Activated CD4-positive, alpha-beta T cell treated with anti-CD3 and anti-CD28 coated beads, Interleukin-2, Interleukin-4, amounts not matched to agents 100 ng/mL and 50 ng/mL, durations not matched to agents 16 hours and 8 hours (primary cell): ENCODE data around the gene CUX1.
"Not testable (repeated sequence)": the region's sequence is repeated elsewhere in the genome, so short reads cannot be mapped to it uniquely, and the experiment has no call there.

Source experiments
- DNase-seq: peaks from one replicate; pipeline ENCODE4 v3.0.0-alpha.2; 2020; ENCODE audit warnings: low spot score

Gene CUX1

DNA sequence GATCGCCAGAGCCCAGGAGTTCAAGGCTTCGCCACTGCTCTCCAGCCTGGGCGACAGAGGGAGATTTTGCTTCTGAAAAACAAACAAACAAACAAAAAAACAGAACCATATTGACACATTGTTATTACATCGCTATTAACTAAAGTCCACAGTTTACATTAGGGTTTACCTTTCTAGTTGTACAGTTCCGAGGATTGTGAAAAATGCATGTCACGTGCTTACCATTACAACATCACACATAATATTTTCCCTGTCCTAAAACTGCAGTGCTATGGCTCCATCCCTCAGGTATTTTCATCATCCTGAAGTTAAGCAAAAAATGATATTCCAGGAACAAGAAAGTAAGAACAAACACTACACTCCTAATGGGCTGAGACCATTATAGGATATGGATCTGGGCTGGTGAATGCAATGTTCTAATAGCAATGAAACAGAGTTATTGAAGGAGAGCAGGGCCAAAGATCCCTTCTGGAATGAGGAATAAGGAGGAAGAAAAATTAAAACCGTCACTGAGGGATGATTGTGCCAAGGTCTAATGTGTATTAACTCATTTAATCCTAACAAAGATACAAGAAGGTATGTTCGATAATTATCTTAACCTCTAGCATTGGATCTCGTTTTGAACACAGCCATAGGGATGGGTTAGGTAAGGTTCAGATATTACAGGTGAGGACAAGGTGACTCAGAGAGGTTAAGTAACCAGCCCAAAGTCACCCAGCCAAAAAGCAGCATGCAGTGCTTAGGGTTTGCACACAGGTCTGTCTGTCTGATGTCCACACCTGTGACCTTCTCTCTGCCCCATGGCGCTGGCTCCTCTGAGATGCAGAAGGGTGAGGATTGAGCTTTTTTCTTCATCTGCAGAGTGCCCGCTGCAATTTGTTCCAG, 14.0 kb upstream of the CUX1 start:
- no peak for DNase-seq

- DNase-seq: no peak
Measured at GRCh38 chr7:101804088-101804963, 13.1 kb upstream of the CUX1 start.

GRCh38 chr7:101804967-101805366, 12.5 kb upstream of the CUX1 start:
- no peak for DNase-seq

- no peak for DNase-seq
Measured at GRCh38 chr7:101812595-101812994, 4.8 kb upstream of the CUX1 start.

DNA sequence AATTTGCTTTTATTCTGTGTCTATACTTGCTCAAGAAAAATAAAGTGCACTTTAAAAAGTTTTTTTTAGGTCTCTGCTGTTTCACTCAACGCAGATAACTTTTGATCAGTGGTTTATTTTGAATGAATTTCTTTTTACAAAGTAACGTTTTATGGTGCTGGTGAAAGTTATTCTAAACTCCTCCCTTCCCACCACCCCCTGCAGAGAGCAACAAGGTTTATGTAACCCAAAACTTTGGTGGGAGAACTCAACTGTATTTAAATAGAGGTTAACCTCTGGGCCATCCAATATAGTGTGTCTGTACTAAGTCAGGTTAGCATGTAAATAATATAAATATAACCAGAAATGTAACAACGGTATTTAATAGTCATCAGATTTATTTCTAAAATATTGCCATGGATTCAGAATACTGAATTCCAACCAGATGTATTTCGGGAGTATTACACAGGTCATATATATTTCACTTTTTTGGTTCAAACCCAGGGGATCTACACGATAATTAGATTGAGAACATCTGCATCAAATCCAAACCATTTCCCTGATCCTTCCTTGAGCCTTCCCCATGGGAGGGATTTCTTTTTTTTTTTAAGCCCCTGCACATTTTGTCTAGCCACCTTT, 3.9 kb upstream of the CUX1 start:
- no peak for DNase-seq

GRCh38 chr7:101814081-101814990, 3.1 kb upstream of the CUX1 start:
- peak; percentile 44 for DNase-seq

GRCh38 chr7:101814991-101815825, 2.2 kb upstream of the CUX1 start:
- DNase-seq: peak; percentile 37

- DNase-seq: peak; percentile 72
Measured at GRCh38 chr7:101815826-101816594, 1.4 kb upstream of the CUX1 start.

DNA sequence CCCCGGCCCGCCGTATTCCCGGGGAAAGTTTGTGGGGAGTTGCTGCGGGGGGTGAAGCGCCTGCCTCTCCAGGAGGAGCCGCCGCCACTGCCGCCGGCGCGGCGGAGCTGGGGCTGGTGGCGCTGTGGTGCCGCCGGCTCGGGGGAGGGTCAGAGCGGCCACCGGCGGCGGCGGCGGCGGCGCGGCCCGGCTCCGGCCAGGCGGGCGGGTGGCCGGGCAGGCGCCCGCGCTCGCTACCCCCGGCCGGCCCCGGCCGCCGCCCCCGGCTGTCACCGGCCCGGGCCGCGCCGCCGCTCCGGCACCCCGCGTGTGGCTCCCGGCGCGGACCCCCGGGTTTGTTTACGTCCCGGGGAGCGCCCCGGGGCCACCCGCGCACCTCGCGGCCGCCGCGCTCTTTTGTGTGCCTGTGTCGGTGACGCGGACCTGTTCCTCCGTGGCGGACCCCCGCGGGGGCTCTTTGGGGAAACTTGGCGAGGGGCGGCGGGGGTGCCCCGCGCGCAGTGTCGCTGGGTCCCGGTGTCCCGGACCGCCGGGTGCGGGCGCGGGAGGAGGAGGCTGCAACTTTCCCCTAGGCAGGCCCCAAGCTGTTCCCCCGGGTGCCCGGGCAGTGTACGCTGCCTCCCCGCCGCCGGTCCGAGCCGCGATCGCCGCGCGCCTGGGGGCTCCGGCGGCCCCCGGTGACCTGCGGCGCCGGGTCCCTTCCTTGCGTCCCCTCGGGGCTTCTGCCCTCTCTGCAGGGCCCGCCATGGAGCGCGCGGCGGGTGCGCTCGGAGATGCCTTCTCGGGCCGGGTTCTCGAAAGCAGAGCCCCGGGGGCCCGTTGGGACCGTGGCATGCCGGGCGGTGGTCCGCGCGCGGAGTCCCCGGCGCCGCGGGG, 593 bp upstream of the CUX1 start:
- DNase-seq: peak; percentile 11

DNA sequence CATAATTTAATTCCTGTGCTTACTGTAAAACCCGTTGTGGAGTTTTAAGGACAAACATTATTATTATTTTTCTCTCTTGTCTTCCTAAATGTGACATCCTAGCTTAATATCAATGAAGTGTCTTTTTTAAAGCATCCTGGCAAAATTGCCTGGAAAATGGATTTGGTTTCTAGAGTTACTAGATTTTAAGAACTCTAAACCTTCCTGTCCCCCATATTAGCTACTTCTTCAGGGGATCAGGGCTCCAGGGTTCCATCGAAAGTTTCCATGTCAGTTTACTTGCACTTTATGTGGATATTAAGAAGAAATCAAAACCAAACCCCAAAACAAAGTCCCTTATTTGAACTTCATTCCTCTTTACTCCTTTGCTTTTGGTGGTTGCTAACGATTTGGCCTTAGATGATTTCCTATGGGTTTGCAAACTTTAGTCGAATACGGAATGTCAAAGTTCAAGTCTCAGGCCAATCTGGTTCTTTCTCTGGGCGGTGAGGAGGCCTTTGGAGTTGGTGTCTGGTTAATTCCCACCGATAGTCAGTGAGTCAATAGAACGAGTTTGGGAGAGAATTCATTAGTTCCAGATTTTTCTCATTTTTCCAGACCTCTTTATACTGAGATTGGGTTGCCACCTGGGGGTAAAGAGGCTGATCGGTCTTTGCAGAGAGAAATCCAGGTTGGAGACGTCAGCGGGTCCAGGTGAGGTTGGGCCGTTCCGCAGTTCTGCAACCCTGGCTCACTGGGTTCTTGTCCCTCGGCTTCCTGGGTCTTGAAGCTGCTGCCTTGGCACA, 1.1 kb downstream of the CUX1 start:
- no peak for DNase-seq

DNA sequence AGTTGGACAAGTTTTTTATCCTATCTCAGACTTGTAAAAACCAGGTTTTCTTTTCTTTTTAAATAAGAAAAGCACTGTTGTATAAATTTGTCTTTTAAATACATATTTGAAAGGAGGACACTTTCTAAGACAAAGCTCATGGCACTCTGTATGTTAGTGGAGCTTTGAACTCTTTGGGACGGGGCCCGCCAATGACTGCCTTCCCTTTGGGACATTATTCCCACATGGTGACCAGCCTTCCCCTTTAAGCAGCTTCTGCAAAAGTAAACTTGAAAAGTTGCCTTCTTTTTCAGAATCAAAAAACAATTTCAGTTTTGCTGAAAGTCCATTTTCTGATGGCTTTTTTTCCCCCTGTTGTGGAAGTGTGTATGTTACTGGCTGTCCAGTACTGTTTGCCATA, 1.8 kb downstream of the CUX1 start:
- DNase-seq: no peak

GRCh38 chr7:101819913-101820522, 2.6 kb downstream of the CUX1 start:
- DNase-seq: no peak

DNA sequence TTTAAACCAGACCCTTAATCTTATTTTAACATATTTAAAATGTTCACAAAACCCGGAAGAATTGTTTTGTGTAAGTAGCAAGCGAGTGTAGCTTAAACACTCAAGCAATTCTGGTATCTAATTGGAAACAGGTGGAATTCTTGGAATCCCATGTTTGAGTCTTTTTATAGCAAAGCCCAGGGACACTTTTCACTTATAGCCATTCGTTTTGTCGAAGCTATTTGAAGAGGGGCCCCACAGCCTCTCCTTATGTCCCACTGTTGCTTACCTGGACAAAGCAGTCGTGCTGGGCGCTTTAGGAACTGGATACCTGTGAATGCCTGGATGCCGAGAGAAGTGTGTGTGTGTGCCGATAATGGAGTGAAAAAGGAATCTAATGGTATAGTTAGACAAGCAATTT, 3.3 kb downstream of the CUX1 start:
- no peak for DNase-seq

GRCh38 chr7:101822632-101823031, 5.2 kb downstream of the CUX1 start:
- DNase-seq: not testable (repeated sequence)

DNA sequence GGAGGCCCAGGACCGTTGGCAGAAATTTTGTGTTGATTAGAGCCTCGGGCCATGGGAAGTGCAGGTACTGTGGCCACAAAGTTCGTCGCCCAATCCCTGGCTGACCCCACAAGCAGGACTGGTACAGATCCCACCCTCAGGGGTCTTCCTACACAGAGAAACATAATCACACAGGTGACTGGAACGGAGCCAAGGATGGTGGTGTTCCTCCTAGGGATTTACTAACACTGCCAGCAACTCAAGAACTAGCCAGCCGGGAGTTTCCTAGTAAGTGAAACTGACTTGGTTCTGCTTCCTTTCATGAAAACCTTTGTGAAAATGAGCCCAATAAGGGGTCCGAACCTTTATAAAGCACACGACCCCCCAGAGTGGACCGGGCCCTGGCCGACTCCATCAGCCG, 5.7 kb downstream of the CUX1 start:
- DNase-seq: no peak

GRCh38 chr7:101823596-101823995, 6.2 kb downstream of the CUX1 start:
- DNase-seq: no peak

GRCh38 chr7:101824440-101824839, 7.0 kb downstream of the CUX1 start:
- DNase-seq: no peak
